Neural progenitor cell (in vitro differentiated cells): ENCODE results near the gene BMP7.

Experiments
- CTCF ChIP-seq: fragments of 200-600 bp; sonication (generic); IDR thresholded peaks from 2 replicates; pipeline ENCODE4 v1.5.1; 2017; ENCODE audit warnings: antibody characterized with exemption, mild to moderate bottlenecking
- EZH2 ChIP-seq: fragments of 200-600 bp; sonication (generic); IDR thresholded peaks from 2 replicates; pipeline ENCODE4 v1.6.1; 2017; ENCODE audit warnings: antibody characterized with exemption, mild to moderate bottlenecking, moderate library complexity
- EZH2phosphoT487 ChIP-seq: fragments of 200-600 bp; sonication (generic); IDR thresholded peaks from 2 replicates; pipeline ENCODE4 v1.6.1; 2017; ENCODE audit warnings: antibody characterized with exemption

GRCh38 chr20:57215426-57215825 lies 51.0 kb downstream of the BMP7 start:
- TF ChIP-seq CTCF = no peak
- TF ChIP-seq EZH2phosphoT487 = no peak
- TF ChIP-seq EZH2 = no peak
